Astrocyte (in vitro differentiated cells and primary cell): Measurements from ENCODE around the gene DCAF8L1. TPM values are rescaled to one million over a fixed set of nuclear protein-coding genes. Genes with fewer than 3 reads are reported as not detected.
A peak's percentile ranks its signal among the peaks of the same experiment; 100 is the strongest.

ENCODE experiments used
- DNase-seq: peaks from one replicate; pipeline ENCODE4 v3.0.0-alpha.2; 2010; ENCODE audit warnings: low read depth
- FAIRE-seq: peaks from 2 replicates; lab custom pipeline; 2011; peaks lifted over from hg19 to GRCh38; lab: Jason Lieb, UNC
- H2AFZ ChIP-seq: 2 replicates; pipeline ENCODE4 v1.6.0; 2012; ENCODE audit warnings: low read depth, low read length, inconsistent platforms
- H3K27ac ChIP-seq: 2 replicates; pipeline ENCODE4 v1.5.1; 2011; ENCODE audit warnings: low read depth, low read length, inconsistent platforms
- H3K27me3 ChIP-seq: 2 replicates; pipeline ENCODE4 v1.6.0; 2011; ENCODE audit warnings: low read length, inconsistent platforms; ENCODE audit not compliant: insufficient read depth
- H3K36me3 ChIP-seq: 2 replicates; pipeline ENCODE4 v1.5.1; 2011; ENCODE audit warnings: low read length, inconsistent platforms; ENCODE audit not compliant: insufficient read depth
- H3K4me1 ChIP-seq: 2 replicates; pipeline ENCODE4 v1.5.1; 2011; ENCODE audit warnings: low read length, inconsistent platforms; ENCODE audit not compliant: insufficient read depth
- H3K4me2 ChIP-seq: 2 replicates; pipeline ENCODE4 v1.6.0; 2012; ENCODE audit warnings: low read length, inconsistent platforms
- H3K4me3 ChIP-seq: 2 replicates; pipeline ENCODE4 v1.5.1; 2011; ENCODE audit warnings: low read depth, mild to moderate bottlenecking, low read length, inconsistent platforms; ENCODE audit not compliant: insufficient read depth
- H3K79me2 ChIP-seq: 2 replicates; pipeline ENCODE4 v1.6.0; 2012; ENCODE audit warnings: mild to moderate bottlenecking, low read length, inconsistent platforms; ENCODE audit not compliant: insufficient read depth
- H3K9ac ChIP-seq: 2 replicates; pipeline ENCODE4 v1.6.0; 2012; ENCODE audit warnings: mild to moderate bottlenecking, low read length, inconsistent platforms
- H3K9me3 ChIP-seq: 2 replicates; pipeline ENCODE4 v1.5.1; 2012; ENCODE audit warnings: low read depth, mild to moderate bottlenecking, low read length, inconsistent platforms; ENCODE audit not compliant: insufficient read depth
- H4K20me1 ChIP-seq: 2 replicates; pipeline ENCODE4 v1.6.0; 2012; ENCODE audit warnings: low read length, inconsistent platforms; ENCODE audit not compliant: insufficient read depth
- H3K27ac Mint-ChIP-seq: one replicate; pipeline ENCODE4 v1.8.0; 2021; ENCODE audit warnings: mild to moderate bottlenecking, mixed read lengths; ENCODE audit not compliant: unreplicated experiment
- H3K27me3 Mint-ChIP-seq: one replicate; pipeline ENCODE4 v1.8.0; 2021; ENCODE audit warnings: low read depth, mixed read lengths; ENCODE audit not compliant: unreplicated experiment
- H3K36me3 Mint-ChIP-seq: one replicate; pipeline ENCODE4 v1.8.0; 2021; ENCODE audit warnings: low read depth, mixed read lengths; ENCODE audit not compliant: unreplicated experiment
- H3K4me1 Mint-ChIP-seq: one replicate; pipeline ENCODE4 v1.8.0; 2021; ENCODE audit warnings: low read depth, mixed read lengths; ENCODE audit not compliant: unreplicated experiment
- H3K4me3 Mint-ChIP-seq: one replicate; pipeline ENCODE4 v1.8.0; 2021; ENCODE audit warnings: mild to moderate bottlenecking, moderate library complexity, mixed read lengths; ENCODE audit not compliant: unreplicated experiment
- H3K9me3 Mint-ChIP-seq: one replicate; pipeline ENCODE4 v1.8.0; 2021; ENCODE audit warnings: mild to moderate bottlenecking, mixed read lengths; ENCODE audit not compliant: unreplicated experiment
- CTCF ChIP-seq: IDR thresholded peaks from 2 replicates; pipeline ENCODE4 v1.5.1; 2011; ENCODE audit warnings: low read depth, mild to moderate bottlenecking, inconsistent platforms, low read length, moderate library complexity; ENCODE audit not compliant: insufficient read depth
- EZH2 ChIP-seq: IDR thresholded peaks from 2 replicates; pipeline ENCODE4 v1.6.1; 2012; ENCODE audit warnings: mild to moderate bottlenecking, low read length, inconsistent platforms; ENCODE audit not compliant: insufficient read depth
- total RNA-seq: library from RNA; stranded (reverse); gene quantifications from 2 replicates; pipeline ENCODE4 v1.2.1, GENCODE V29; 2021

DCAF8L1 gene
- total RNA-seq, 1 donor from 2014 or later: not detected

GRCh38 chrX:27998666-27999065 is 17.4 kb upstream of the DCAF8L1 start:
- no peaks in the 10 kb centered on the region for H3K79me2 ChIP-seq
- no peak overlapping the region for H3K4me3 ChIP-seq
- H3K4me2 ChIP-seq: no peak overlapping the region
- TF ChIP-seq EZH2 (no peak), CTCF (no peak)
- H3K9me3 Mint-ChIP-seq: no peaks in the 10 kb centered on the region
- H3K9me3 ChIP-seq: no peaks in the 10 kb centered on the region
- H3K4me3 Mint-ChIP-seq: no peak overlapping the region
- H3K27me3 ChIP-seq: no peaks in the 10 kb centered on the region
- no peak overlapping the region for H2AFZ ChIP-seq
- no peaks in the 10 kb centered on the region for H3K27me3 Mint-ChIP-seq
- no peaks in the 10 kb centered on the region for H3K4me1 ChIP-seq
- H3K4me1 Mint-ChIP-seq: no peaks in the 10 kb centered on the region
- H3K36me3 Mint-ChIP-seq: no peaks in the 10 kb centered on the region
- no peaks in the 10 kb centered on the region for H3K36me3 ChIP-seq
- no peaks in the 10 kb centered on the region for H4K20me1 ChIP-seq
- peak; percentile 41 for FAIRE-seq
- no peak overlapping the region for H3K27ac ChIP-seq
- no peak overlapping the region for H3K27ac Mint-ChIP-seq
- peak; percentile 0 for DNase-seq
- no peak overlapping the region for H3K9ac ChIP-seq

- Histone ChIP-seq H3K9me3 (no peaks in the 10 kb centered on the region), H3K4me3 (no peak overlapping the region), H4K20me1 (no peaks in the 10 kb centered on the region), H3K27me3 (no peaks in the 10 kb centered on the region), H3K4me2 (no peak overlapping the region), H3K9ac (no peak overlapping the region), H2AFZ (no peak overlapping the region), H3K27ac (no peak overlapping the region), H3K4me1 (no peaks in the 10 kb centered on the region), H3K36me3 (no peaks in the 10 kb centered on the region), H3K79me2 (no peaks in the 10 kb centered on the region)
- Mint-ChIP-seq H3K4me1 (no peaks in the 10 kb centered on the region), H3K27me3 (no peaks in the 10 kb centered on the region), H3K4me3 (no peak overlapping the region), H3K9me3 (no peaks in the 10 kb centered on the region), H3K27ac (no peak overlapping the region), H3K36me3 (no peaks in the 10 kb centered on the region)
- TF ChIP-seq EZH2: no peak
- TF ChIP-seq CTCF: no peak
- no peak for FAIRE-seq
- no peak for DNase-seq
Observed at GRCh38 chrX:27997622-27998021, 16.4 kb upstream of the DCAF8L1 start.

- Histone ChIP-seq H3K4me2 (no peak overlapping the region), H3K27me3 (no peaks in the 10 kb centered on the region), H3K79me2 (no peaks in the 10 kb centered on the region), H3K9ac (no peak overlapping the region), H4K20me1 (no peaks in the 10 kb centered on the region), H3K9me3 (no peaks in the 10 kb centered on the region), H3K27ac (no peak overlapping the region), H3K4me1 (no peaks in the 10 kb centered on the region), H3K36me3 (no peaks in the 10 kb centered on the region), H2AFZ (no peak overlapping the region), H3K4me3 (no peak overlapping the region)
- FAIRE-seq (no peak), DNase-seq (no peak)
- no peak overlapping the region for H3K27ac Mint-ChIP-seq
- no peaks in the 10 kb centered on the region for H3K9me3 Mint-ChIP-seq
- H3K27me3 Mint-ChIP-seq: no peaks in the 10 kb centered on the region
- no peak overlapping the region for H3K4me3 Mint-ChIP-seq
- TF ChIP-seq CTCF: no peak
- TF ChIP-seq EZH2: no peak
- no peaks in the 10 kb centered on the region for H3K36me3 Mint-ChIP-seq
- no peaks in the 10 kb centered on the region for H3K4me1 Mint-ChIP-seq
Observed at GRCh38 chrX:27996132-27996531, 14.9 kb upstream of the DCAF8L1 start.
